BLaER1 treated with 17β-estradiol and CSF1 and Interleukin-3, amounts not matched to agents 10 nM and 100 nM (cell line): ENCODE results near the gene P3H3.
"Not testable (repeated sequence)": the region's sequence is repeated elsewhere in the genome, so short reads cannot be mapped to it uniquely, and the experiment has no call there.

Experiments used
- H3K27ac ChIP-seq, 11 experiments: shearing (Covaris generic); formaldehyde crosslinking; 2 replicates each; pipeline ENCODE4 v1.8.1; 2022
- H3K27me3 ChIP-seq, 11 experiments: shearing (Covaris generic); formaldehyde crosslinking; 2 replicates each; pipeline ENCODE4 v1.8.1; 2022
- H3K36me3 ChIP-seq, 11 experiments: shearing (Covaris generic); formaldehyde crosslinking; 2 replicates each; pipeline ENCODE4 v1.8.1; 2022
- H3K4me1 ChIP-seq, 10 experiments: shearing (Covaris generic); formaldehyde crosslinking; 2 replicates each; pipeline ENCODE4 v1.8.1; 2022
- H3K4me2 ChIP-seq, 11 experiments: shearing (Covaris generic); formaldehyde crosslinking; 2 replicates each; pipeline ENCODE4 v1.8.1; 2022
- H3K4me3 ChIP-seq, 10 experiments: shearing (Covaris generic); formaldehyde crosslinking; 2 replicates each; pipeline ENCODE4 v1.8.1; 2022
- H3K9ac ChIP-seq, 11 experiments: shearing (Covaris generic); formaldehyde crosslinking; 2 replicates each; pipeline ENCODE4 v1.8.1; 2022
- H3K9me3 ChIP-seq, 11 experiments: shearing (Covaris generic); formaldehyde crosslinking; replicated peaks in 1 of 11; 2 replicates each; pipeline ENCODE4 v1.8.1; 2022
- H4K20me1 ChIP-seq, 11 experiments: shearing (Covaris generic); formaldehyde crosslinking; 2 replicates each; pipeline ENCODE4 v1.8.1; 2022
- Cebpa-rat ChIP-seq, 11 experiments: shearing (Covaris generic); IDR thresholded peaks; 2 replicates each; pipeline ENCODE4 v1.8.1; 2022

P3H3 gene

DNA sequence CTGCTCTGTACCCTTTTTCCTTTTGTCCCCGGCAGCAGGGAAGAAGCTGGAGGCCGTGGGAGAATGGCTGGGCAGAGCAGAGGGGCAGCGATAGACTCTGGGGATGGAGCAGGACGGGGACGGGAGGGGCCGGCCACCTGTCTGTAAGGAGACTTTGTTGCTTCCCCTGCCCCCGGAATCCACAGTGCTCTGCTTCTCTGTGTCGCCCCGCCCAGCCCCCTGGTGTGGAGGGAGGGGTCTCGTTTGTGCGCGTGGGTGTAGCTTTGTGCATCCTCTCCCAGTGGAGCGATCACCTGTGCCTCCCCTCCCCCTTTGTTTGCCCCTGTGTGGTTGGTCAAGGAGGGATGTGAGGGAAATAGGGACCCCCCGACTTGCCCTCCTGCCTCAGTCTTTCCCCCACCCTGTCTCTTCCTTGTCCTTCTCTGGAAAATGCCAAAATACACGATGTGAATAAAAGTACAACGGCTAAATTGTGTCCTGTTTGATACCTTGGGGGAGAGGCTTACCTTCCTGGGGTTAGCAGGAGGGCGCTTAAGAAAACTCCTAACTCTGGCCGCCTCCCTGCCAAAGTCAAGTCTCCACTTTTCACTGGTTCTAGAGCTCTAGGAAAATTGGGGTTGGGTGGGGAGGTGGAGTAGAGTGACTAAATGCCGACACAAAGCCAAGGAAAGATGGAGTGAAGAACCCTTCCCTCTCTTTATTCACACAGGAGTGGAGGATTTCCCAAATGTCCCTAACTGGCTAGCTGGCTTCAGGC, 38.1 kb downstream of the P3H3 start:
- peak overlapping the region; percentile 82 to 100 (median 99) for H3K4me3 ChIP-seq
- peaks cover 66 to 83% (median 76%) of the 10 kb centered on the region in 11 experiments for H3K36me3 ChIP-seq
- TF ChIP-seq Cebpa-rat (IDR thresholded peaks at IDR 0.05) = no peak
- H3K4me2 ChIP-seq = peak overlapping the region; percentile 87 to 100 (median 98)
- H3K27ac ChIP-seq = peak overlapping the region; percentile 42 to 100 (median 97); a peak in 20 of 22 replicates
- H3K9me3 ChIP-seq = no peaks in the 10 kb centered on the region
- H3K4me1 ChIP-seq = peaks cover 40 to 49% (median 44%) of the 10 kb centered on the region in 10 experiments
- H3K9ac ChIP-seq = peak overlapping the region; percentile 90 to 100 (median 99)
- H3K27me3 ChIP-seq = no peaks in the 10 kb centered on the region
- peaks cover 35 to 57% (median 46%) of the 10 kb centered on the region in 11 experiments for H4K20me1 ChIP-seq

DNA sequence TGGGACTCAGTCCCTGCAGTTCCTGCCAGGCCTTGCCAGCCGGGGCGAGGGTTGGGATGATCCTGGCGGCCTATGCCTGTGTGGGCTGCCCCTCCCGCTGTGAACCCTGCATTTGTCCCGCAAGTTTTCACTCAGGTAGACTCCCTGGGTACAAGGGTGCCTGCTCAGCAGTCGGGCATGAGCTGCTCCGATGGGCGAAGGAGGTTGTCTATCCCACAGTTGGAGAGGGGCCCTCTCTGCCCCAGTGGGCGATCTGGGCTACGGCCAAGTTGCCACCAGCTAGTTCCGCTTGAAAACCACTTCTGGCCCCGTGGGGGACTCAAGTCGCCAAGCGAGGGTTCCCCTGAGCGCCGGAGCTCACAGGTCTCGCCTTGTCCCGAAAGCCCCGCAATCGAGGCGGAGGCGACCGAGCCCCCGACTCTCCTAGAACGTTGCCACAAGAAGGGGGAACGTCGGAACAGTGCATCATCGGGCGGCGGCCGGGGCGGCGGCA, 38.8 kb downstream of the P3H3 start:
- Histone ChIP-seq H3K4me3 (peak overlapping the region; percentile 82 to 100 (median 99)), H4K20me1 (peaks cover 41 to 63% (median 52%) of the 10 kb centered on the region in 11 experiments), H3K27ac (peak overlapping the region; percentile 42 to 100 (median 97); a peak in 20 of 22 replicates), H3K9ac (peak overlapping the region; percentile 90 to 100 (median 99)), H3K4me1 (peaks cover 46 to 55% (median 50%) of the 10 kb centered on the region in 10 experiments), H3K4me2 (peak overlapping the region; percentile 87 to 100 (median 98)), H3K27me3 (no peaks in the 10 kb centered on the region), H3K9me3 (no peaks in the 10 kb centered on the region), H3K36me3 (peaks cover 64 to 83% (median 73%) of the 10 kb centered on the region in 11 experiments)
- TF ChIP-seq Cebpa-rat (IDR thresholded peaks at IDR 0.05) = no peak

DNA sequence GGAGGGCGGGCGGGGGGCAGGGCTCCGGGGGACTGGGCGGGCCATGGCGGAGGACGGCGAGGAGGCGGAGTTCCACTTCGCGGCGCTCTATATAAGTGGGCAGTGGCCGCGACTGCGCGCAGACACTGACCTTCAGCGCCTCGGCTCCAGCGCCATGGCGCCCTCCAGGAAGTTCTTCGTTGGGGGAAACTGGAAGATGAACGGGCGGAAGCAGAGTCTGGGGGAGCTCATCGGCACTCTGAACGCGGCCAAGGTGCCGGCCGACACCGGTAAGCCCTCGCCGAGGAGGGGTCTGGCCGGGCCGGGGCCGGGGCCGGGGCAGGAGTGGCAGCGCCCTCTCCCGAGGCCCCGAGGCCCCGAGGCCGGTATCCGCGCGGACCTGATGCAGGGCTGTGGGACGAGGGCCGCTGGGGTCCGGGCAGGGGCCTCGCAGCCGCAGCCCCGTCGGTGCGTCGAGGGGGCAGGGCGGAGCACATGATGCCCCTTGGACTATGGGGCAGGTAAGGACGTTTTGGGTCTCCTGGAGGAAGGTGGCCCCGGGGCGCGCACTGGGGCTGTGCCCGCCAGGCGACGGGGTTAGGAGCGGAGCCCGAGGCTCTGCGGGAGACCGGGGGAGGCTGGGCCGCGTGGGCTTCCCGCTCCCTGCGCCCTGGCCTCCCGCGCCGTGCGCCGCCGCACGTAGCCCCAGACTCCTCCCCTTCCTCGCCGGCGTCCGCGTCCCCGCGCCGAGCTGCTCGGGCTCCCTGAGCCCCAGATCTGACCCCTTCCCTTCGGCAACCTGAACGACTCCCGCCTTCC, 39.4 kb downstream of the P3H3 start, which contains the start of gene TPI1:
Gene TPI1 (plus strand): TSS at position 119 of the 798 bp plus-strand sequence. CDS start 36 bp downstream, at position 155.
- H4K20me1 ChIP-seq = peaks cover 43 to 67% (median 56%) of the 10 kb centered on the region in 11 experiments
- H3K27ac ChIP-seq = peak within 1 kb of the TSS; percentile 91 to 100 (median 97)
- peak within 1 kb of the TSS; percentile 94 to 100 (median 99) for H3K4me2 ChIP-seq
- H3K9me3 ChIP-seq = no peaks in the 10 kb centered on the region
- peaks cover 59 to 79% (median 68%) of the 10 kb centered on the region in 11 experiments for H3K36me3 ChIP-seq
- H3K27me3 ChIP-seq = no peaks in the 10 kb centered on the region
- peak within 1 kb of the TSS; percentile 90 to 100 (median 99) for H3K9ac ChIP-seq
- peaks cover 50 to 59% (median 54%) of the 10 kb centered on the region in 10 experiments for H3K4me1 ChIP-seq
- no peak for TF ChIP-seq Cebpa-rat (IDR thresholded peaks at IDR 0.05)
- peak within 1 kb of the TSS; percentile 82 to 100 (median 99) for H3K4me3 ChIP-seq

DNA sequence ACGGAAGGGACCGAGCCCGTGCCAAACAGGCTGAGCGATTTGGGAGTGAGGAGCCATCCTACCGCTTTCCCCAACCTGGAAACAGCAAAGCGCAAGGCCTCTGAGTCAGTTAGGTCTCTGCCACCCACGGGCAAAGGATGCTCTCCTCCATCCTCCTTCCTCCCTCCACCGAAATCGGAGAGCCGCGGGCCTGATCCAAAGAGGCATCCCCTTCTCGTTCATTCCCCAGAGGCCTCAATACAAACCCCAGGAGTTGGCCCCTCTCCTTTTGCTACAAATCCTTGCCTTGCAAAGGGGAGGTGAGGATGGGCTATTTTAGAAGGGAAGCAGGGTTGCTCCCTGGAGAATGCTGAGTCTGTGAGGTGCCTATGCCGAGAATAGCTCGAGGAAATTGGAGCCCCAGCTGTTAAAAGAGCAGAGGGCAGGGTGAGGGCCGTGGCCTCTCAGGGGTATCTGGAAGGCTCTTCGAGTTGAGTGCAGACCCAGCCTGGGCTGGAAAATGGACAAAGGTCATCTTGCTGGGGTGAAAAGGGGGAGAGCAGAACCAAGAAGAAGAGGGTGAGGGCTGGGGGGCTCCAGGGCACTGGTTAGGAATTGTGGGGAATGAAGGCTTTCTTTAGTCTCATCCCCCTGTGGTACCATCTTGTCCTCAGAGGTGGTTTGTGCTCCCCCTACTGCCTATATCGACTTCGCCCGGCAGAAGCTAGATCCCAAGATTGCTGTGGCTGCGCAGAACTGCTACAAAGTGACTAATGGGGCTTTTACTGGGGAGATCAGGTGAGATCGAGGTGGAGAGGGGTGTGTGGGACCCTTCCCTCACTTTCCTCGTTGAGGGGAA, 40.2 kb downstream of the P3H3 start:
- H4K20me1 ChIP-seq = peaks cover 43 to 68% (median 56%) of the 10 kb centered on the region in 11 experiments

DNA sequence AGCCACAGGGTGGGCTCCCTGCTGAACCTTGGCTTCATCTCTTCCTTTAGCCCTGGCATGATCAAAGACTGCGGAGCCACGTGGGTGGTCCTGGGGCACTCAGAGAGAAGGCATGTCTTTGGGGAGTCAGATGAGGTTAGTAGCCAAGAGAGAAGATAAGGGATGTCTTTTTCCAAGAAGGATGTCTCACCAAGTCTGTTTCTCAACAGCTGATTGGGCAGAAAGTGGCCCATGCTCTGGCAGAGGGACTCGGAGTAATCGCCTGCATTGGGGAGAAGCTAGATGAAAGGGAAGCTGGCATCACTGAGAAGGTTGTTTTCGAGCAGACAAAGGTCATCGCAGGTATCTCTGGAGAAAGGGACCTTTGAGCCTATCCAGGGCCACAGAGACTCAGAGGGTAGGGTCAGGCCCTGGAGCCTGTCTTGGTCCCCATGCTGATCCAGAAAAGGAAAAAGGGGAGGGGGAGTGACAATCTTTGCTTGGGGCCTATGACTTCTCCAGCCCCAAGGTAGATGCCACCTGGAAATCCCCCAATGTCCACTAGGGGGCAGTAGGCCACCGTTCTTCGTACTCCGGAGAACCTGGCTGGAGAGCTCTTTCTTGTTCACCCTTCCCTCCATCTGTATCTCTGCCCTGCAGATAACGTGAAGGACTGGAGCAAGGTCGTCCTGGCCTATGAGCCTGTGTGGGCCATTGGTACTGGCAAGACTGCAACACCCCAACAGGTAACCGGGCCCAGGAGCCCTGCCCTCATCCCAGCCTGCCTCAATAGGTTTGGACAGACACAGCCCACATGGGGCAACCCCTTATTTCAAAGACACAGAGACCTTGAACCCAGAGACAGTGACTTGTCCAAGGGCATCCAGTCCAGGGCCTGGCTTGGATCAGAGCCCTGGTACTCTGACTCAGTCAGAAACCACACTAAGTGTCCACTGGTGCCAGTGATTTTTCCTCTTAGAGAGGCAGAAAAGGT, 41.1 kb downstream of the P3H3 start:
- TF ChIP-seq Cebpa-rat (IDR thresholded peaks at IDR 0.05) = no peak
- peak overlapping the region in 8 of 11 experiments; percentile 16 to 100 (median 98); a peak in 16 of 22 replicates for H3K27ac ChIP-seq
- H3K4me1 ChIP-seq = peaks cover 55 to 70% (median 59%) of the 10 kb centered on the region in 10 experiments
- H3K27me3 ChIP-seq = no peaks in the 10 kb centered on the region
- H3K36me3 ChIP-seq = peaks cover 42 to 62% (median 51%) of the 10 kb centered on the region in 11 experiments
- peak overlapping the region; percentile 82 to 100 (median 99) for H3K4me3 ChIP-seq
- no peaks in the 10 kb centered on the region for H3K9me3 ChIP-seq
- H4K20me1 ChIP-seq = peaks cover 43 to 68% (median 56%) of the 10 kb centered on the region in 11 experiments
- peak overlapping the region; percentile 90 to 100 (median 99) for H3K9ac ChIP-seq
- peak overlapping the region; percentile 94 to 100 (median 99) for H3K4me2 ChIP-seq

More for the DNA sequence above, 40.2 kb downstream of the P3H3 start:
- peak overlapping the region; percentile 94 to 100 (median 99) for H3K4me2 ChIP-seq
- H3K4me1 ChIP-seq = peaks cover 50 to 62% (median 54%) of the 10 kb centered on the region in 10 experiments
- peak overlapping the region; percentile 91 to 100 (median 97) for H3K27ac ChIP-seq
- H3K9me3 ChIP-seq = no peaks in the 10 kb centered on the region
- peak overlapping the region; percentile 90 to 100 (median 99) for H3K9ac ChIP-seq
- TF ChIP-seq Cebpa-rat (IDR thresholded peaks at IDR 0.05) = no peak
- H3K4me3 ChIP-seq = peak overlapping the region; percentile 82 to 100 (median 99)
- peaks cover 51 to 71% (median 60%) of the 10 kb centered on the region in 11 experiments for H3K36me3 ChIP-seq
- H3K27me3 ChIP-seq = no peaks in the 10 kb centered on the region

DNA sequence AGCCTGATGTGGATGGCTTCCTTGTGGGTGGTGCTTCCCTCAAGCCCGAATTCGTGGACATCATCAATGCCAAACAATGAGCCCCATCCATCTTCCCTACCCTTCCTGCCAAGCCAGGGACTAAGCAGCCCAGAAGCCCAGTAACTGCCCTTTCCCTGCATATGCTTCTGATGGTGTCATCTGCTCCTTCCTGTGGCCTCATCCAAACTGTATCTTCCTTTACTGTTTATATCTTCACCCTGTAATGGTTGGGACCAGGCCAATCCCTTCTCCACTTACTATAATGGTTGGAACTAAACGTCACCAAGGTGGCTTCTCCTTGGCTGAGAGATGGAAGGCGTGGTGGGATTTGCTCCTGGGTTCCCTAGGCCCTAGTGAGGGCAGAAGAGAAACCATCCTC, 42.1 kb downstream of the P3H3 start:
- Histone ChIP-seq H3K4me3 (peak overlapping the region in 5 of 10 experiments; percentile 82 to 100 (median 96); a peak in 8 of 20 replicates), H3K36me3 (peaks cover 32 to 55% (median 43%) of the 10 kb centered on the region in 11 experiments), H3K27ac (peak overlapping the region in 1 of 11 experiments; percentile 11; a peak in 2 of 22 replicates), H4K20me1 (peaks cover 43 to 68% (median 56%) of the 10 kb centered on the region in 11 experiments), H3K4me1 (peaks cover 59 to 76% (median 68%) of the 10 kb centered on the region in 10 experiments), H3K4me2 (peak overlapping the region; percentile 94 to 100 (median 99)), H3K9ac (peak overlapping the region; percentile 82 to 100 (median 95); a peak in 18 of 22 replicates)
- not testable (repeated sequence) for H3K9me3 ChIP-seq, H3K27me3 ChIP-seq
